Measurements from ENCODE around the gene HIPK2. TPM values are rescaled to one million over a fixed set of nuclear protein-coding genes. Genes with fewer than 3 reads are reported as not detected.

The HIPK2 gene
- total RNA-seq, 2 donors from 2014 or later = 22.1 to 26.4 TPM

DNA sequence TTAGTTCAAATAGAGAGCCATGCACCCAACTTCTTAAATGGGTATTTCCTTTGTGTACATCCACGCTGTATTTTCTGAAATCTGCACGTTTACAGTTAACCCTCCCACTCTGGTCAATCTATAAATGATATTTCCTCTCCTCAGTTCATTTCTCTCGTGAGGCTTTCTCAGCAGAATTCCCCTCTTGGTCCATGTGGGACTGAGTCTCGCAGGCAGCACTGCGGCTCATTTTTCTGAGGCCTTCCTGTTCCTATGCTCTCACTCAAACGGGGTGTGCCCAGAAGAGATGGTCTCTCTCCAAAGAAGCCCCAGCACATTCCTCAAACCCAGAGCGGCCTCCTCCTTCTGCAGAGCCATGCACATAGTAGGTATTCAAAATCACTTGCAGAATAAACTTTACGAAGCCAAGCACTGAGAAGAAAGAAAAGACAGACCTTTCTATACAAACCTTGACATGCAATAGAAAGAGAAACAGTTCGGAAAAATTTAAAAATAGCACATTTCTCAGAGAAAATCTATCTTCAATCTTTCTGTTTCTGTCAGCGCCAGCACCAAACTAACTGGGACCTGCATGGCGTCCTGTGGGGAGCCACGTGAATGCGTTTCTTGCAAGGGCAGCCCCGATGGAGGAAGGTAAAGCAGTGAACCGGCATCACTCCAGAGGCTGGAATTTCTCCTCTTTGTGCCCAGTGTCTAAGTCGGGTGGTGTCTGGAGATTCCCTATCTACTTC is 77.1 kb downstream of the HIPK2 start:
- ATAC-seq (no peak), DNase-seq (no peak)
- Histone ChIP-seq H3K4me3 (no peak overlapping the region), H3K27ac (no peak overlapping the region), H3K27me3 (no peaks in the 10 kb centered on the region), H3K36me3 (replicated peaks in 1 of 2; ENCODE audit: insufficient read depth in 1 of 2, low read depth in 2 of 2) (no peaks in the 10 kb centered on the region), H3K4me1 (peaks cover 22% of the 10 kb centered on the region), H3K9me3 (no peaks in the 10 kb centered on the region)
- intact Hi-C loops (cut with DNase I) = no loop called here
- 85 to 89% methylated on average over 16 of the region's 16 CpGs for WGBS, 2 donors
- TF ChIP-seq POLR2A (IDR thresholded peaks at IDR 0.05) = no peak
- TF ChIP-seq, protein P1, sequence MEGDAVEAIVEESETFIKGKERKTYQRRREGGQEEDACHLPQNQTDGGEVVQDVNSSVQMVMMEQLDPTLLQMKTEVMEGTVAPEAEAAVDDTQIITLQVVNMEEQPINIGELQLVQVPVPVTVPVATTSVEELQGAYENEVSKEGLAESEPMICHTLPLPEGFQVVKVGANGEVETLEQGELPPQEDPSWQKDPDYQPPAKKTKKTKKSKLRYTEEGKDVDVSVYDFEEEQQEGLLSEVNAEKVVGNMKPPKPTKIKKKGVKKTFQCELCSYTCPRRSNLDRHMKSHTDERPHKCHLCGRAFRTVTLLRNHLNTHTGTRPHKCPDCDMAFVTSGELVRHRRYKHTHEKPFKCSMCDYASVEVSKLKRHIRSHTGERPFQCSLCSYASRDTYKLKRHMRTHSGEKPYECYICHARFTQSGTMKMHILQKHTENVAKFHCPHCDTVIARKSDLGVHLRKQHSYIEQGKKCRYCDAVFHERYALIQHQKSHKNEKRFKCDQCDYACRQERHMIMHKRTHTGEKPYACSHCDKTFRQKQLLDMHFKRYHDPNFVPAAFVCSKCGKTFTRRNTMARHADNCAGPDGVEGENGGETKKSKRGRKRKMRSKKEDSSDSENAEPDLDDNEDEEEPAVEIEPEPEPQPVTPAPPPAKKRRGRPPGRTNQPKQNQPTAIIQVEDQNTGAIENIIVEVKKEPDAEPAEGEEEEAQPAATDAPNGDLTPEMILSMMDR (IDR thresholded peaks at IDR 0.05) = no peak

DNA sequence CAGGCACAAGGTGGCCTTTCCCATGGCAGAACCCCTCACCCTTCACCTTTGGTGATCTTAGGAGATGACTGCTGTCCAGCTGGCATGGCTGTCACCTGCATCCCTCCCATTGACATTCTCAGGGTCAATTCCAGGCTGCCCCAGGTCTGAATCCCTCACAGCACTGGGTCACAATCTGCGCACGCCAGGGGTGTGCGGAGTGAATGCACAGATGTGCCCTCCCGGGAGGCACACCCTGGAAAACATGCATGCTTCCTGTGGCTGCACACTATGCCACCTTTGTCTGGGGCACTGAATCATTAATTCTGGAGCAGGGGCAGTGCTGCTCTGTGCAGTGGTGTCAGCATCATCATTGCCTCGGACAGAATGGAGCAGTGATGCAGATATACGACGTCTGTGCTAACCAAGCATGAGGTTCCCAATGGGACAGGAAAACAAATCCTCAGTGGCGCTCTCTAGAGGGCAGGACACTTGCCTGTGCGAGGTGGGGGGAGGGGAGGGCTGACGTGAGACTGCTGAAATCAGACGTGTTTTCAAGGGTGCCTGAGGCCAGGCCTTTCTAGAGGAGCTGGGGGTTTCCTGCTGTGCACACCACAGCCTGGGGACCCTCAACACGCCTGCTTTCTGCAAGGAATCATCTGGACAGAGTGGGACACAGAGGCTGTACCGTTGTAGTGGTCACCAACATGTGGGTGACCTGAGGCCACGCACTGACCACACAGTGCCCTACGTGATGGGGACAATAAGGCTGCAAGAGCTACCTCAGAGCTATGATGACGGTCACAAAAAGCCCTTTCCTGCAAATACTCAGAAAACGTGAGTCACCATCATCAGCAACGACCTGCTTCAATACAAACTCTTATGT is 77.9 kb downstream of the HIPK2 start:
- H3K27ac ChIP-seq = no peak overlapping the region
- 87 to 88% methylated on average over 16 to 18 of the region's 18 CpGs for WGBS, 2 donors
- no peaks in the 10 kb centered on the region for H3K9me3 ChIP-seq
- peaks cover 22% of the 10 kb centered on the region for H3K4me1 ChIP-seq
- TF ChIP-seq POLR2A (IDR thresholded peaks at IDR 0.05) = no peak
- TF ChIP-seq, protein P1 (IDR thresholded peaks at IDR 0.05) = no peak
- H3K27me3 ChIP-seq = no peaks in the 10 kb centered on the region
- no peak overlapping the region for H3K4me3 ChIP-seq
- intact Hi-C loops (cut with DNase I) = no loop called here
- ATAC-seq = no peak
- DNase-seq = no peak
- H3K36me3 ChIP-seq (replicated peaks in 1 of 2; ENCODE audit: insufficient read depth in 1 of 2, low read depth in 2 of 2) = no peaks in the 10 kb centered on the region

DNA sequence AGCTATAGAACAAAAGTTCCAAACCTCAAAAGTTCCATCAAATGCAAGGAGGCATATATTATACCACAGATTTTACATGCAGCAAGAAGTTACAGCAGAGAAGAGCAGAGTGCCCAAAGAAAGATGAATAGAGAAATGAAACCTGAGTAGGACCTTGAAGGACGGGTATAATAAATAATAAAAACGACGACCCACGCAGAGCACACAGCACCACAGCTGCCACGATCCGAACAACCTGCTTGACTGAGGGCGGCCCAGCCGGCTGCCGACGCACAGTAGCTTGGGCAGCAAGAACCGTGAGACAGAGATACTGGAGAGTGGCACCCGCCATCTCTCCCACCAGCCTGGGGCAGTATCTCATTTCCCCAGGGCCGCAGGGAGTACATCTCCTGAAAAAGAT is 79.0 kb downstream of the HIPK2 start:
- ATAC-seq (no peak), DNase-seq (no peak)
- Histone ChIP-seq H3K4me1 (peaks cover 23% of the 10 kb centered on the region), H3K27ac (no peak overlapping the region), H3K36me3 (replicated peaks in 1 of 2; ENCODE audit: insufficient read depth in 1 of 2, low read depth in 2 of 2) (no peaks in the 10 kb centered on the region), H3K9me3 (no peaks in the 10 kb centered on the region), H3K27me3 (no peaks in the 10 kb centered on the region), H3K4me3 (no peak overlapping the region)
- intact Hi-C loops (cut with DNase I) = no loop called here
- WGBS, 2 donors = 86 to 89% methylated on average over 13 of the region's 13 CpGs
- TF ChIP-seq POLR2A (IDR thresholded peaks at IDR 0.05) = no peak
- TF ChIP-seq, protein P1 (IDR thresholded peaks at IDR 0.05) = no peak

DNA sequence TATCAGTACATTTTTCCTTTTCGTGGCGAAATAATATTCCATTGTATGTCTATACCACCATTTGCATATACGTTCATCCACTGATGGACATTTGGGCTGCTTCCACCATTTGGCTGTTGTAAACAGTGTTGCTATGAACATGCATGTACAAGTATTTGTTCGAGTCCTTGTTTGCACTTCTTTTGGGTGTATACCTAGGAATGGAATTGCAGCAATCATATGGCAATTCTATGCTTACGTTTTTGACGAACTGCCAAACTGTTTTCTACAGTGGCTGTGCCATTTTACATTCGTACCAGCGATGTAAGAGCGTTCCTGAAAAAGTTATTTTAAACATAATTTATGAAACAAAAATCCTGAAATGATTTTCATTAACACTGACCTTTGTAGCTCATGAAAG is 79.5 kb downstream of the HIPK2 start:
- no peak for ATAC-seq
- Histone ChIP-seq H3K27me3 (no peaks in the 10 kb centered on the region), H3K4me3 (no peak overlapping the region), H3K36me3 (replicated peaks in 1 of 2; ENCODE audit: insufficient read depth in 1 of 2, low read depth in 2 of 2) (no peaks in the 10 kb centered on the region), H3K27ac (no peak overlapping the region), H3K9me3 (no peaks in the 10 kb centered on the region), H3K4me1 (peaks cover 27% of the 10 kb centered on the region)
- 92% methylated on average over 9 of the region's 9 CpGs for WGBS, 2 donors
- DNase-seq = no peak
- intact Hi-C loops (cut with DNase I) = no loop called here
- TF ChIP-seq, protein P1 (IDR thresholded peaks at IDR 0.05) = no peak
- no peak for TF ChIP-seq POLR2A (IDR thresholded peaks at IDR 0.05)

Measured in body of pancreas (tissue), 4 donors.